ENCODE results near the gene PDLIM1. TPM values are rescaled to one million over a fixed set of nuclear protein-coding genes. Genes with fewer than 3 reads are reported as not detected.

The PDLIM1 gene
- total and polyA plus RNA-seq, 2 experiments from 2014 or later, result 111 to 233 TPM

DNA sequence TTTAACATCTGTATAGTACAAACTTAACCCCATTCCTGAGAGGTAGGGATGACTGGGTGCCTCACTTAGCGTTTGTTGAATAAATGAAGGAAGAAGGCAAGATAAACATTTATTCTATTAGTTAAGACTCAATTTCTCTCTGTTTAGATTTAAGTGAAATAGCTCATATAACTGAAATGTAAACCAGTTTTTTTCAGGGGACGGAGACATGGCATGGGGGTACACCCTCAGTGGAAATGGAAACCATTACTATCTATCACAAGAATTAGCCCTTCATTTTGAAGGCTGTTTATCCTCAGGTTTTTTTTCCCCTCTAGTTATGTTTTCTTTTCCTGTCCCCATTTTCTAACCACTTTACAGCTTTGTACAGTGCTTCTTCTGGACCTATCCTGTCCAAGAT, 35.6 kb upstream of the PDLIM1 start (continued):
- TF ChIP-seq ZNF331 (CRISPR knock-in tag; IDR thresholded peaks at IDR 0.05; ENCODE audit: low read depth) (no peak), JUNB (IDR thresholded peaks at IDR 0.05; ENCODE audit: unreplicated experiment) (no peak), CREB1 (CRISPR knock-in tag; IDR thresholded peaks at IDR 0.05; ENCODE audit: low read depth) (no peak), STAT1 (IDR thresholded peaks at IDR 0.05; ENCODE audit: unreplicated experiment) (no peak), ZNF114 (CRISPR knock-in tag; IDR thresholded peaks at IDR 0.05) (no peak), NANOG (IDR thresholded peaks at IDR 0.05; ENCODE audit: borderline replicate concordance) (no peak)
- TF ChIP-seq, protein P1, sequence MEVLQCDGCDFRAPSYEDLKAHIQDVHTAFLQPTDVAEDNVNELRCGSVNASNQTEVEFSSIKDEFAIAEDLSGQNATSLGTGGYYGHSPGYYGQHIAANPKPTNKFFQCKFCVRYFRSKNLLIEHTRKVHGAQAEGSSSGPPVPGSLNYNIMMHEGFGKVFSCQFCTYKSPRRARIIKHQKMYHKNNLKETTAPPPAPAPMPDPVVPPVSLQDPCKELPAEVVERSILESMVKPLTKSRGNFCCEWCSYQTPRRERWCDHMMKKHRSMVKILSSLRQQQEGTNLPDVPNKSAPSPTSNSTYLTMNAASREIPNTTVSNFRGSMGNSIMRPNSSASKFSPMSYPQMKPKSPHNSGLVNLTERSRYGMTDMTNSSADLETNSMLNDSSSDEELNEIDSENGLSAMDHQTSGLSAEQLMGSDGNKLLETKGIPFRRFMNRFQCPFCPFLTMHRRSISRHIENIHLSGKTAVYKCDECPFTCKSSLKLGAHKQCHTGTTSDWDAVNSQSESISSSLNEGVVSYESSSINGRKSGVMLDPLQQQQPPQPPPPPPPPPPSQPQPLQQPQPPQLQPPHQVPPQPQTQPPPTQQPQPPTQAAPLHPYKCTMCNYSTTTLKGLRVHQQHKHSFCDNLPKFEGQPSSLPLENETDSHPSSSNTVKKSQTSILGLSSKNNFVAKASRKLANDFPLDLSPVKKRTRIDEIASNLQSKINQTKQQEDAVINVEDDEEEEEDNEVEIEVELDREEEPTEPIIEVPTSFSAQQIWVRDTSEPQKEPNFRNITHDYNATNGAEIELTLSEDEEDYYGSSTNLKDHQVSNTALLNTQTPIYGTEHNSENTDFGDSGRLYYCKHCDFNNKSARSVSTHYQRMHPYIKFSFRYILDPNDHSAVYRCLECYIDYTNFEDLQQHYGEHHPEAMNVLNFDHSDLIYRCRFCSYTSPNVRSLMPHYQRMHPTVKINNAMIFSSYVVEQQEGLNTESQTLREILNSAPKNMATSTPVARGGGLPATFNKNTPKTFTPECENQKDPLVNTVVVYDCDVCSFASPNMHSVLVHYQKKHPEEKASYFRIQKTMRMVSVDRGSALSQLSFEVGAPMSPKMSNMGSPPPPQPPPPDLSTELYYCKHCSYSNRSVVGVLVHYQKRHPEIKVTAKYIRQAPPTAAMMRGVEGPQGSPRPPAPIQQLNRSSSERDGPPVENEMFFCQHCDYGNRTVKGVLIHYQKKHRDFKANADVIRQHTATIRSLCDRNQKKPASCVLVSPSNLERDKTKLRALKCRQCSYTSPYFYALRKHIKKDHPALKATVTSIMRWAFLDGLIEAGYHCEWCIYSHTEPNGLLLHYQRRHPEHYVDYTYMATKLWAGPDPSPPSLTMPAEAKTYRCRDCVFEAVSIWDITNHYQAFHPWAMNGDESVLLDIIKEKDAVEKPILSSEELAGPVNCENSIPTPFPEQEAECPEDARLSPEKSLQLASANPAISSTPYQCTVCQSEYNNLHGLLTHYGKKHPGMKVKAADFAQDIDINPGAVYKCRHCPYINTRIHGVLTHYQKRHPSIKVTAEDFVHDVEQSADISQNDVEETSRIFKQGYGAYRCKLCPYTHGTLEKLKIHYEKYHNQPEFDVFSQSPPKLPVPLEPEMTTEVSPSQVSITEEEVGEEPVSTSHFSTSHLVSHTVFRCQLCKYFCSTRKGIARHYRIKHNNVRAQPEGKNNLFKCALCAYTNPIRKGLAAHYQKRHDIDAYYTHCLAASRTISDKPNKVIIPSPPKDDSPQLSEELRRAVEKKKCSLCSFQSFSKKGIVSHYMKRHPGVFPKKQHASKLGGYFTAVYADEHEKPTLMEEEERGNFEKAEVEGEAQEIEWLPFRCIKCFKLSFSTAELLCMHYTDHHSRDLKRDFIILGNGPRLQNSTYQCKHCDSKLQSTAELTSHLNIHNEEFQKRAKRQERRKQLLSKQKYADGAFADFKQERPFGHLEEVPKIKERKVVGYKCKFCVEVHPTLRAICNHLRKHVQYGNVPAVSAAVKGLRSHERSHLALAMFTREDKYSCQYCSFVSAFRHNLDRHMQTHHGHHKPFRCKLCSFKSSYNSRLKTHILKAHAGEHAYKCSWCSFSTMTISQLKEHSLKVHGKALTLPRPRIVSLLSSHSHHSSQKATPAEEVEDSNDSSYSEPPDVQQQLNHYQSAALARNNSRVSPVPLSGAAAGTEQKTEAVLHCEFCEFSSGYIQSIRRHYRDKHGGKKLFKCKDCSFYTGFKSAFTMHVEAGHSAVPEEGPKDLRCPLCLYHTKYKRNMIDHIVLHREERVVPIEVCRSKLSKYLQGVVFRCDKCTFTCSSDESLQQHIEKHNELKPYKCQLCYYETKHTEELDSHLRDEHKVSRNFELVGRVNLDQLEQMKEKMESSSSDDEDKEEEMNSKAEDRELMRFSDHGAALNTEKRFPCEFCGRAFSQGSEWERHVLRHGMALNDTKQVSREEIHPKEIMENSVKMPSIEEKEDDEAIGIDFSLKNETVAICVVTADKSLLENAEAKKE (CRISPR knock-in tag; IDR thresholded peaks at IDR 0.05), result no peak

- Mint-ChIP-seq H3K27me3 (ENCODE audit: insufficient read depth, low read depth, poor library complexity) (no peaks in the 10 kb centered on the region), H3K27ac (no peak overlapping the region), H3K9me3 (no peaks in the 10 kb centered on the region), H3K36me3 (ENCODE audit: low read depth) (peaks cover 9% of the 10 kb centered on the region), H3K4me1 (0 out of 3 replicates have a peak, but pooled peaks cover 2% of the 10 kb centered on the region), H3K4me3 (no peak overlapping the region)
- Histone ChIP-seq H3K4me2 (no peak overlapping the region), H3K27me3 (ENCODE audit: insufficient read depth) (no peaks in the 10 kb centered on the region), H3K27ac (ENCODE audit: low read depth) (no peak overlapping the region), H3F3A (replicated peaks; ENCODE audit: low read depth) (no peaks in the 10 kb centered on the region), H3K79me2 (replicated peaks; ENCODE audit: insufficient read depth) (no peaks in the 10 kb centered on the region), H4K20me1 (replicated peaks; ENCODE audit: insufficient read depth) (no peaks in the 10 kb centered on the region), H3K4me3 (no peak overlapping the region), H3K9me2 (ENCODE audit: insufficient read depth) (no peaks in the 10 kb centered on the region), H3K4me1 (ENCODE audit: insufficient read depth) (no peaks in the 10 kb centered on the region), H2AFZ (no peak overlapping the region), H3K36me3 (ENCODE audit: insufficient read depth) (no peaks in the 10 kb centered on the region)
- TF ChIP-seq NANOG (IDR thresholded peaks at IDR 0.05; ENCODE audit: borderline replicate concordance) (no peak), ZNF331 (CRISPR knock-in tag; IDR thresholded peaks at IDR 0.05; ENCODE audit: low read depth) (no peak), CREB1 (CRISPR knock-in tag; IDR thresholded peaks at IDR 0.05; ENCODE audit: low read depth) (no peak), JUNB (IDR thresholded peaks at IDR 0.05; ENCODE audit: unreplicated experiment) (no peak)
- TF ChIP-seq, protein P1 (CRISPR knock-in tag; IDR thresholded peaks at IDR 0.05), result no peak
- no peak for DNase-seq (ENCODE audit: low spot score)
- ATAC-seq, result no peak
These were observed 35.1 kb upstream of the PDLIM1 start for GRCh38 chr10:95325863-95326262.
